KMS-11 (cell line): Measurements from ENCODE around the gene HS6ST3.

Experiments
- H2AFZ ChIP-seq: fragments of 200-600 bp; sonication (generic); 2 replicates; pipeline ENCODE4 v1.6.1; 2016; ENCODE audit warnings: antibody characterized with exemption, mixed run types, low read depth
- H3K27ac ChIP-seq: fragments of 200-600 bp; sonication (generic); 2 replicates; pipeline ENCODE4 v1.6.1; 2016; ENCODE audit warnings: mild to moderate bottlenecking, mixed run types
- H3K27me3 ChIP-seq: fragments of 200-600 bp; sonication (generic); 2 replicates; pipeline ENCODE4 v1.6.1; 2017; ENCODE audit warnings: mild to moderate bottlenecking, low read depth, mixed run types, moderate library complexity; ENCODE audit not compliant: insufficient read depth
- H3K36me3 ChIP-seq: fragments of 200-600 bp; sonication (generic); 2 replicates; pipeline ENCODE4 v1.6.1; 2017; ENCODE audit warnings: mild to moderate bottlenecking, mixed run types; ENCODE audit not compliant: insufficient read depth
- H3K4me1 ChIP-seq: fragments of 200-600 bp; sonication (generic); 2 replicates; pipeline ENCODE4 v1.6.1; 2016; ENCODE audit warnings: mild to moderate bottlenecking, low read depth, mixed run types; ENCODE audit not compliant: poor library complexity, severe bottlenecking
- H3K4me2 ChIP-seq: fragments of 200-600 bp; sonication (generic); 2 replicates; pipeline ENCODE4 v1.7.0; 2016; ENCODE audit warnings: mild to moderate bottlenecking, mixed run types
- H3K4me3 ChIP-seq: fragments of 200-600 bp; sonication (generic); IDR thresholded peaks from 2 replicates; pipeline ENCODE4 v1.6.1; 2017; ENCODE audit warnings: low read depth, low read length, mixed read lengths; ENCODE audit not compliant: insufficient read depth
- H3K79me2 ChIP-seq: fragments of 200-600 bp; sonication (generic); 2 replicates; pipeline ENCODE4 v1.6.1; 2016; ENCODE audit warnings: low read depth, mixed run types; ENCODE audit not compliant: insufficient read depth
- H3K9ac ChIP-seq: fragments of 200-600 bp; sonication (generic); 2 replicates; pipeline ENCODE4 v1.6.1; 2016; ENCODE audit warnings: mild to moderate bottlenecking, mixed run types
- H4K20me1 ChIP-seq: fragments of 200-600 bp; sonication (generic); 2 replicates; pipeline ENCODE4 v1.6.1; 2016; ENCODE audit warnings: mild to moderate bottlenecking, mixed run types; ENCODE audit not compliant: insufficient read depth
- TF ChIP-seq, protein P1 (sequence below): fragments of 200-600 bp; sonication (generic); conservative IDR thresholded peaks from 2 replicates; pipeline ENCODE4 v1.6.1; 2017; ENCODE audit warnings: low read depth, mild to moderate bottlenecking, antibody characterized with exemption, low read length, moderate library complexity, mixed read lengths

Gene HS6ST3

DNA sequence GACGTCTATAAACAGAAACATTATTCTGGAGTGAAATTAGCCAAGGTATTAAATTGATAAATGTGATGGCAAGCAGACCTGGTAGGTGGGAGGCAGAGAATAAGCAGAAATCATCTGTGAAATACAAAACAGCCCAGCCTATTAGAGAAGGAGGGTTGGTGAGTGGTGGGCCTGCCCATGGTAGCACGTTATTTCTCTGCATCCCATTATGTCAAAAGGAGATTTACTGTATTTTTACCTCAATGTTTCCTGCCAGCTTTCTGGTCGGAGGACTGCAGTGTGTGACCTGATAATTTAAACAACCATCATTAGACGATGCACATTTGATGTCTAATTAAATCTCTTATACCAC, 703.5 kb downstream of the HS6ST3 start:
- TF ChIP-seq, protein P1, sequence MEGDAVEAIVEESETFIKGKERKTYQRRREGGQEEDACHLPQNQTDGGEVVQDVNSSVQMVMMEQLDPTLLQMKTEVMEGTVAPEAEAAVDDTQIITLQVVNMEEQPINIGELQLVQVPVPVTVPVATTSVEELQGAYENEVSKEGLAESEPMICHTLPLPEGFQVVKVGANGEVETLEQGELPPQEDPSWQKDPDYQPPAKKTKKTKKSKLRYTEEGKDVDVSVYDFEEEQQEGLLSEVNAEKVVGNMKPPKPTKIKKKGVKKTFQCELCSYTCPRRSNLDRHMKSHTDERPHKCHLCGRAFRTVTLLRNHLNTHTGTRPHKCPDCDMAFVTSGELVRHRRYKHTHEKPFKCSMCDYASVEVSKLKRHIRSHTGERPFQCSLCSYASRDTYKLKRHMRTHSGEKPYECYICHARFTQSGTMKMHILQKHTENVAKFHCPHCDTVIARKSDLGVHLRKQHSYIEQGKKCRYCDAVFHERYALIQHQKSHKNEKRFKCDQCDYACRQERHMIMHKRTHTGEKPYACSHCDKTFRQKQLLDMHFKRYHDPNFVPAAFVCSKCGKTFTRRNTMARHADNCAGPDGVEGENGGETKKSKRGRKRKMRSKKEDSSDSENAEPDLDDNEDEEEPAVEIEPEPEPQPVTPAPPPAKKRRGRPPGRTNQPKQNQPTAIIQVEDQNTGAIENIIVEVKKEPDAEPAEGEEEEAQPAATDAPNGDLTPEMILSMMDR: no peak
- H3K79me2 ChIP-seq: no peaks in the 10 kb centered on the region
- H3K4me2 ChIP-seq: no peak overlapping the region
- H3K4me3 ChIP-seq: no peak overlapping the region
- no peak overlapping the region for H3K9ac ChIP-seq
- H3K36me3 ChIP-seq: no peaks in the 10 kb centered on the region
- H2AFZ ChIP-seq: no peak overlapping the region
- H3K4me1 ChIP-seq: no peaks in the 10 kb centered on the region
- H3K27ac ChIP-seq: no peak overlapping the region
- no peaks in the 10 kb centered on the region for H4K20me1 ChIP-seq
- H3K27me3 ChIP-seq: no peaks in the 10 kb centered on the region

DNA sequence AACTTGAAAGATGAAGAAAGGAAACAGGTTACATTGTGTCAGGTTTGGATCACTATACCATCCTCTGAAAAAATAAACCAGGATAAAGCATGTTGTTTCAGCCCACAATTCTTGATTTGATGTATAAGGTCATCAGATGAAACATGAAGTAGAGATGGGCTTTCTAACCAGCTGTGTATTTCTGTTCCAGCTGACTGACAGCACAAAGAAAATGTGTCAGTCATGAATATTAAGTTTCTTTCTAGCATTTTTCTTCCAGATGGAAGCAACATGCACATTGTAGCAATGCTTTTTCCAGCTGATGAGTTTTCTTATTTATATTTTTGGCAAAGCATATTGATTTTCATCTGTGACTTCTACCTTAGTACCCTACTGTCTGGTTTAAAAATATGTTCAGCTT, 704.8 kb downstream of the HS6ST3 start:
- H3K27ac ChIP-seq: no peak overlapping the region
- H3K4me1 ChIP-seq: no peaks in the 10 kb centered on the region
- H3K36me3 ChIP-seq: no peaks in the 10 kb centered on the region
- no peak overlapping the region for H3K4me2 ChIP-seq
- no peaks in the 10 kb centered on the region for H3K27me3 ChIP-seq
- H3K79me2 ChIP-seq: no peaks in the 10 kb centered on the region
- no peak overlapping the region for H2AFZ ChIP-seq
- TF ChIP-seq, protein P1: no peak
- H4K20me1 ChIP-seq: no peaks in the 10 kb centered on the region
- H3K9ac ChIP-seq: no peak overlapping the region
- no peak overlapping the region for H3K4me3 ChIP-seq

GRCh38 chr13:96795670-96796069, 705.8 kb downstream of the HS6ST3 start:
- no peaks in the 10 kb centered on the region for H3K36me3 ChIP-seq
- no peaks in the 10 kb centered on the region for H3K4me1 ChIP-seq
- H3K4me3 ChIP-seq: no peak overlapping the region
- no peak overlapping the region for H3K4me2 ChIP-seq
- H3K79me2 ChIP-seq: no peaks in the 10 kb centered on the region
- H3K27ac ChIP-seq: no peak overlapping the region
- H4K20me1 ChIP-seq: no peaks in the 10 kb centered on the region
- TF ChIP-seq, protein P1: no peak
- H3K9ac ChIP-seq: no peak overlapping the region
- H3K27me3 ChIP-seq: no peaks in the 10 kb centered on the region
- no peak overlapping the region for H2AFZ ChIP-seq

GRCh38 chr13:96796091-96796633, 706.3 kb downstream of the HS6ST3 start:
- H3K36me3 ChIP-seq: no peaks in the 10 kb centered on the region
- TF ChIP-seq, protein P1: no peak
- no peak overlapping the region for H3K9ac ChIP-seq
- no peak overlapping the region for H3K4me2 ChIP-seq
- no peak overlapping the region for H3K4me3 ChIP-seq
- no peak overlapping the region for H3K27ac ChIP-seq
- no peaks in the 10 kb centered on the region for H3K79me2 ChIP-seq
- H3K4me1 ChIP-seq: no peaks in the 10 kb centered on the region
- H4K20me1 ChIP-seq: no peaks in the 10 kb centered on the region
- no peaks in the 10 kb centered on the region for H3K27me3 ChIP-seq
- no peak overlapping the region for H2AFZ ChIP-seq

DNA sequence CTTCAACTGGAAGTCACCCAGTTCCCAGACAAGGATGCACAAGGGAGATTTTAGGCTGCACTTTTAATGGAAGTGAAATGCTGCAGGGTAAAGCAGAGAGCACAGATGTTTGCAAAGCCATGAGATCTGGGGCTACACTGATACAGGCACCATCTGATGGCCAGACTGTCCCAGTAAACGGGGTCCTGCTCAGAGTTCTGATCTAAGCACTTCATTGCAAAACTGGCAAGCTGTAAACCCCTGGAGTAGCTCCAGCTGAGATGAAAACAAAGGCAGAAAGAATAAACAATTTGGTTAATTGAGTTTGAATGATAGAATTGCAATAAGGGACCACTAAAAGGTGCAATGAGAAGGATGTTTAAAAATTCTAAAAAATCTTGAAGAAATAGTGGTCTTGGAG, 707.2 kb downstream of the HS6ST3 start:
- H3K4me1 ChIP-seq: no peaks in the 10 kb centered on the region
- H3K27ac ChIP-seq: no peak overlapping the region
- no peak overlapping the region for H3K4me2 ChIP-seq
- TF ChIP-seq, protein P1: no peak
- H3K4me3 ChIP-seq: no peak overlapping the region
- H3K9ac ChIP-seq: no peak overlapping the region
- no peaks in the 10 kb centered on the region for H3K36me3 ChIP-seq
- no peaks in the 10 kb centered on the region for H3K27me3 ChIP-seq
- no peaks in the 10 kb centered on the region for H4K20me1 ChIP-seq
- no peak overlapping the region for H2AFZ ChIP-seq
- no peaks in the 10 kb centered on the region for H3K79me2 ChIP-seq
